Amygdala (tissue), 56 donors: ENCODE measurements around the gene PRR29.
"Not testable (repeated sequence)": the region's sequence is repeated elsewhere in the genome, so short reads cannot be mapped to it uniquely, and the experiment has no call there.

Experiments
- DNase-seq, 56 donors: peaks; one replicate each; lab custom pipeline; 2025; lab: John Stamatoyannopoulos, UW

Gene PRR29

DNA sequence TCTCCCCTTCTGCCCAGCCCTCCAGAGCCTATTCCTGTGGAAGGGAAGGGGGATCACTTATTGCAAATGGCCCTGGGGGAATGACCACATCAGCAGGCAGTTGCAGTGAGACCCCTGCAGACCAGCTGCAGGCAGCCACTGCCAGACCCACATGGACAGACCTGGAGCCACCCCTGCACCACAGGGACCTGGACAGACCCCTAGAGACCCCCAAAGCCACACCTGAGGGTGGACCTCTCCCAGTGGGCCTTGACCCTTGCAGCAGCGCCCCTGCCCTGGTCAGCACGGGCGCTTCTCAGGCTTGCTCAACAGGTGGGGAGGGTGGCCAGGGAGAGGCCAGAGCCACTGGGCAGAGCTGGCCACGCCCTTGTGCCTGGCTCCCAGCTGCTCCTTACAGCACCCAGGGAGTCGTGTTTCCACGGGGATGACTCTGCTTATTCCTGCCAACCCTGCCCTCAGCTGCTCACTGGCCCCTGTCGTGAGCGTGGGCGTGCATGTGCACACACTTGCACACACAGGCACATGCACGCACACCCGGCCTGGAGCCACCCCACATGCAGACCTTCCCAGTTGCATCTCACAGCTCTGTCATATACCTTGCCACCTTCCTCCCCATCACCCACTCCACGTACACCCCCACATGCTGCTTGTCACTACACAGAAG is 24.1 kb upstream of the PRR29 start:
- peak in 1 of 56 donors; percentile 40 for DNase-seq

DNA sequence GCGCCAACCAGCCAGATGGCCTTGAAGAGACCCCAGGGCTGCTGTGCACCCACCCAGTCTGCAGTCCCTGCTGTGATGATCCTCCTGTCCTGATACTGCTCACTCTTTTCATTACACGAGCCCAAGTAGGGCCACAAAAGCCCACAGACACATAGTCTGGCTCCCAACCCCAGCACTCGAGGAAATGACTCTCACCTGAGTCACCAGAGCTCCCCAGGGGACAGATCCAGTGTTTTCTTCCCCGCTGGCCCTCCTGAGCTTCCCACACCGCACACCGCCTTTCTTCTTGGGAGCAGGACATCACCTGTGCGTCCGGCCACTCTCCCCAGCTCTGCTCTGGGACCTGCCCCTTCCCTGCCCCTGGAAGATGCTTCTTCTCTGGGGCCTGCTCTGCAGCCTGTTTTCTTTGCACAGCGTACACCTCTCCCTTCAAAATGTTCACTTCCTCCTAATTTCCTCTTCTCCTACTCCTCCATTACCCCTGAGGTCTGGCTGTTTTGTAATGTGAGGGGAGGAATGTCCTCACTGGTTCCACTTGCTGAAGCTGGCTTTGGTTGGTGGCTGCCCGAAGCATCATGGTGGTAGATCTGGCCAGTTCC is 23.5 kb upstream of the PRR29 start:
- DNase-seq: no peak

DNA sequence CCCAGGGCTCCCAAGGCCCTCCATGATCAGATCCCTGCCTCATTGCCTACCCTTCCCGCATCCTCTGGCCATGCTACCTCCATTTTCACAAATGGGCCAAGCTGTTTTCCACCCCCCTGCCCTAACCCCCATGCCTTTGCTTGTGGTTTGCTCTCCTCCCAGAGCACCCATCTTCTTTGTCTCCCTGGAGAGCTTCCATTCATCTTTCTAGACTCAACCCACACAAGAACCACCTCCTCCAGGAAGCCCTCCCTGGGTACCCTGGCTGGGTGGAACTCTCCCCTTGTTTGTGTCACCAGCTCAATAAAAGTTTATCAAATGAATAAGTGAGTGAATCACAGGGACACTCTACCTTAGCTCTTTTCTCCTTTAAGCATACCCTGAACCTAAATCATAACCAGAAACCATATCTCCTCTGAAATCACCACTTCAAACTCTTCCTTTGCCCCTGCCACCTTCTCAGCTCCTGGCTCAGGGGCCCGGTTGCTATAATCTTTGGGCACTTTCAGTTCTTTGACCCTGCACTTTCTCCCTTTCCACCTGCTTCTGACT is 22.5 kb upstream of the PRR29 start:
- no peak for DNase-seq

DNA sequence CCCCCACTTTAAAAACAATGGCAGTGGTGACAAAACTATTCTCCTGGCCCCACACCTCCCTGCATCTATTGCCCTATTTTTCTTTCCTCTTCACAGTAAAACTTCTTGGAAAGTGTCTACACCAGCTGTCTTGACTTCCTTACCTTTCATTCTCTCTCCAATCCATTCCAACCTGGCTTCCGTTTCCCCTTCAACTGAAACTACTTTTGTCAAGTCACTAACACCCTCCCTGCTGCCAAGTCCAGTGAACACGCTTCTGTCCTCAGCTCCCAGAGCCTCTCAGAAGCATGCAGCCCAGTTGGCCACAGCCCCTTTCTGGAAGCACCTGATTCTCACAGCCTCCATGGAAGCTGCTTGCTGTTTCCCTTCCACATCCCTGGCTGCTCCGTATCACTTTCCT is 21.4 kb upstream of the PRR29 start:
- DNase-seq: no peak

DNA sequence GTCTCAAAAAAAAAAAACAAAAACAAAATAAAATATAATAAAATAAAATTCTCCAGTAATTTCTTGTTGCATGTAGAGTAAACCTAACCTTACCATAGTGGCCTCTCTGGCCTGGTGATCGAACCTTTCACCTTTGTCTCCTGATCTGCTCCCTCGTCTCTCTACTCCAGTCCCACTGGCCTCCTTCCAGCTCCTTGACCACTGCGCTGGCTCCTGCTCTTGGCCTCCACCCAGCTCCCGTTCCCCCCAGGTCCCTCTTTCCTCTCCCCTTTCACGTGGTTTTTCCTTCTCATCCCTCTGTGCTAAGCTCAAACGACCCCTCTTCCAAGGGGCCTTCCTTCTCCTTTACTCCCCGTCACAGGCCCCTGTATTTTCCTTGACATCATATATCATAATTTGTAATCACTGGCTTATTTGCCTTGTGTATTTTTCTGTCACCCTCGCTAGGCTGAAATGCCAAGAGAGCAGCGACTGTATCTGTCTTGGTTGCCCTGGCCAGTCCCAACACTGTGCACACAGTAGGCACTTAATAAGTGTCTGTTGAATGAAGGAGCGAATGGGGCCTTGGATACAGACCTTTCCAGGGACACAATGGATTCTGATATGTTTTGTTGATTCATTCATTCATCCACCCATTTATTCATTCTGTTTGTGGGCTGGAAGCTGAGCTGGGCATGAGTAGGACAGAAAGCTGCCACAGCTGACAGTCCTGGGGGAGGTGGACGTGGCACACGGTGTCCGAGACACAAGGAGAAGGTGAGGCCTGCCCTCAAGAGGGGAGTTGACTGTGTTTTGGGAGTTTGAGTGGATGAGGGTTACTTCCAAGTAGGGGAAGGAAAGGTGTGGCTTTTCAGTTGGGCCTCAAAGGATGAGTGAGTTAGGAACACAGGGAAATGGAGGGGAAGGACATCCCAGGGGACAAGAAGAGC is 19.6 kb upstream of the PRR29 start:
- no peak for DNase-seq

DNA sequence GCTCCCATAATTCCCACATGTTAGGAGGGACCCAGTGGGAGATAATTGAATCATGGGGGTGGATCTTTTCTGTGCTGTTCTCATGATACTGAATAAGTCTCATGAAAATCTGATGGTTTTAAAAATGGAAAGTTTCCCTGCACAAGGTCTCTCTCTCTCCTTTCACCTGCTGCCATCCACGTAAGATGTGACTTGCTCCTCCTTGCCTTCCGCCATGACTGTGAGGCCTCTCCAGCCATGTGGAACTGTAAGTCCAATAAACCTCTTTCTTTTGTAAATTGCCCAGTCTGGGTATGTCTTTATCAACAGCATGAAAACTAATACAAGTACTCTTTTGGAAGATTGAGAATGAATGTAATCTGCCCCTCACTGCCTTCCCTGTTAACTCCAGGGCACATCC is 15.5 kb upstream of the PRR29 start:
- not testable (repeated sequence) for DNase-seq

DNA sequence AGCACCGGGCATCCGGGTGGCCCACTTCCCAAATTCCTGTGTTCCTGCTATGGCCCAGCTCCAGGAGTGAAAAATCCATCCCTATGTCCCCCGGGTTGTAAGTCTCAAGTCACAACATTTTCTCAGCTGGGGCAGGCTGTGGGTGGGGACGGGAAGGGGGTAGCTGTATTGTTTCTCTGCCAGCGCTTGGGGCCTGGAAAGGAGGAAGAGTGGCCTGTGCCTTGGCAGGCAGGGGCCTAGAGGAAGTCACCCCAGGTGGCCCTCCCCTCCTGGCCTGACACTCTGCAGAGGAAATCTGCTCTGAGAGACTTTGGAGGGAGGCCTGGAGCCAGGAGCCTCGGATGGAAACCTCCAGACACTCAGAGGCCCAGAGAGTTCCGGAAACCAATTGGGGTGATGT is 14.8 kb upstream of the PRR29 start:
- no peak for DNase-seq

DNA sequence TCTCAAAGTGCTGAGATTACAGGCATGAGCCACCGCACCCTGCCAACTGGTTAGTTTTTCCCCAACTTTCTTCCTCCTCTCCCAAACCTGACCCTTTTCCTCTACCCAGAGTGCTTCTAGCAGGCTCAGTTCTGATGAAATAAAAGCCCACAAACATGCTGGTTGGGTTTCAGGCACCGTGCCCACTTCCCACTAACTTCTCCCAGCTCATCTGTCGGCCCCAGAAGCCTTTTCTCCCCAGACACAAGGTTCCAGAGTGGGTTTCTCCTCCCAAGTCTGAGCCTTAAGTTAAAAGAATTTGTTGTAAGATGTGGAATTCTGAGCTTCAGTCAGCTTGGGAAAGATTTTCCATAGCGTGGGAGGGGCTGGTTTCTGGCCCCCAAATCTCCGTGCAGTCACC is 13.9 kb upstream of the PRR29 start:
- no peak for DNase-seq

DNA sequence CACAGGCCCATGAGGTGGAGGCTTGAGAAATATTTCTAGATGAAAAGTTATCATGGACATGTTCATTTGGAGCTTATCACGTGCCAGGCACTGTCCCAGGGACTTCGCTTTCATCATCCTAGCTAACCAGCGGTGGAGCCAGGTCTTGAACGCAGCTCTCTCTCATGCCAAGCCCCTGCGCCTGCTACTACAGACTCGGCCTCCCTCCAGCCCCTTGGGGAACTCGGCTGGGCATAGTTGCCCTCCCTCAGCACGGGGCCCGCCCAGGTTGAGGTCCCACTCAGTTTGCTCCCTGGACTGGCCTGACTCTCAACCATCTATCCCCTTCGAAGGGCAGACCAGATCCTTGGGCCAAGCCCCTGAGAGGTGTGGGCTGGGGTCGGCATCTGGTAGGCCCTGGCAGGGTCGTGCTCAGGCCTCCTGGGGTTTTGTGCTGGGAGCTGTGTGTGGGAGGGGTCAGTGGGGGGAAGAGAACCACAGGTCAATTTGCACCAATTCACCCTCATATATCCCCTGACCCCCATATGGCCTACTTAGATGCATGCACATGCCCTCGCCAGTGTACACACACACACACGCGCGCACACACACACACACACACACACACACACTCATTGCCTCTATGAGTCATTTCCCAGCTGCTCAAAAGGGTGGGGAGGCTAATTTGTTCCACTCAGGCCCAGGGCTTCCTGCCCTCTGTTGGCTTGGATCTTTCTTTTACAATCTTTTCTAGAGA is 13.3 kb upstream of the PRR29 start:
- DNase-seq: peak in 1 of 56 donors; percentile 54

DNA sequence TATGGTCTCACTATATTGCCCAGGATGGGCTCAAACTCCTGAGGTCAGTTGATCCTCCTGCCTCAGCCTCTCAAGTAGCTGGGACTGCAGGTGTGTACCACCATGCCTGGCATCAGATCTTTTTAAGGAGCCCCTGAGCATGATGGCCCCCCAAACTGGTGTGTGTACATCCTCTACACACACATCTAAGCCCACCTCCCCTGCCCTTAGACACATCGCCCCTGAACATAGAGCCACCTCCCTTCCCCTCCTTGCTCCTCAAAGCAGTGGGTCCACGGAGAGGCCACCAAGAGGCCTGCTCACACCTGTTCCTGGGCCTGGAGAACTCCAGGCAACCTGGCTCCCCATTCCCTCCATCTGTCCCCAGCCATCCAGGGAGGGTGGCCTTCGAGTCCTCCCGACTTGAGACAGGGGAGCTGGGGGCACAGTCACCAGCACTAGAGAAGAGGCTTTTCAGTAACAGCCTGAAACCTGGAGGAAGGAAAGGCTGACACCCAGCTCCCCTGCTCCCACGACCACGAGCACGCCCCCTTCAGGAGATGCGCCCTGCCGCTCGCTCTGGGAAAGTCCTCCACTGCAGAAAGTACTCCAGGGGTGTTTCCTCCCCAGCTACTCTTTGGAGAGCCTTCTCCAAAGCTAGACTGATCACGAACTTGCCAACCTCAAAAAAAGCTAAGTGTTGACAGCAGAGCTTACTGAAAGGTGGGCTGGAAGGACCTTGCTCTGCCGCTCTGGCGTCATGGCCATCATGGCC is 12.6 kb upstream of the PRR29 start:
- no peak for DNase-seq

DNA sequence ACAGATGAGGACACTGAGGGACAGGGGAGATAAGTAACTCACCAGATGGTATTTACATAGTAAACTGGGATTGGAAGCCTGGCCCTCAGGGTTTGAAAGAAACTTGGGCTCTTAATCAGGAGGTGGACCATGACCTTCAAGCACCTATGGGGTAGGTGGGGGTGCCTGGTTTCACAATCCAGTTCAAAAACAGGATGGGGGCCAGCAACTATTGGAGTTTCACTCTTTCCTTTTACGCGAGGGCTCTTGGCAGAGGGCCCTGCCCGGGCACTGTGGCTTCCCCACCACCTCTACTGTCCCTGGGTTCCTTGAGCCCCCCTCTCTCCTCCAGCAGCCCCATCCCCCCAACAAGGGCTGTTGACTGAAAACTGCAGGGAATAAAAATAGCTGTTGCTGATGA is 11.3 kb upstream of the PRR29 start:
- DNase-seq: no peak

DNA sequence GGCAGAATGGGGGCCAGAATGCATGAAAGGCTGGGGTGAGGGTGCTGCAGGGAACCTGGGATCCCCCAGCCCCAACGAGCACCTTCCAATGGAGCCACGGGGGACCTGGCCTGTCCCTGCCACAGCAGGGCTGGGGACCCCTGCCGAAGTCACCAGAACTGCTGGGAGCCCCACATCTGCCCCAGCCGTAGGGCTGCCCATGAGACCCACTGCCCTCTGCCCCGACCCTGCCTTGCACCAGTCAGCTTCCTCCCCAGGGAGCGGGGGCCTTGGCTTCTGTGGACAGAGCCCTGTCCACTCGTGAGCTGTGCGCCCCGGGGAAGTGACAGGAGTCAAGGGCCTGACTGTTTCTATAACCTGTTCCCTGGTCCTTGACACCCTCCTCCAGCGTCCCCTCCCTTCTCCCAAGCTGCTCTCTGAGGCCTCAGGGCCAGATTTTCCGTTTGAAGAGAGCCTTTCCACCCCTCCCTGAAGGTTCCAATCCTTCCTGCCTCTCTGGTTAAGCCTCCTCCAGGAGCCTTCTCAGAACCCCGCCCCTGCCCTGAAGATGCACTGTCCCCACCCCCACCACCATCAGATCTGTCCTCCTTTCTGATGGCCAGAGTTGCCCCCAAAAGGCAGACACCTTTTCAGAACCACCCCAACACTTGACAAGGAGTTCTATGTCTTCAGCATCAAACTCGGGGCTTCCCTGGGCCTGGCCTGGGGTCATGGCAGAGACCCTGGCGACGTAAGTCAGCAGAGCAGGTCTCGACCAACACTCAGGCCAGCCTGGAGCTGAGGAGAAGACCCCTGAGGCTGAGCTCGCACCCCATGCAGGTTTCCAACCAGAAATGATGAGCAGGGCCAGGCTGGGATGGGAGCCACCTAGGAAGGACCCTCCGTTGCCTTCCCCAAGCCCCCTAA is 10.7 kb upstream of the PRR29 start:
- no peak for DNase-seq

DNA sequence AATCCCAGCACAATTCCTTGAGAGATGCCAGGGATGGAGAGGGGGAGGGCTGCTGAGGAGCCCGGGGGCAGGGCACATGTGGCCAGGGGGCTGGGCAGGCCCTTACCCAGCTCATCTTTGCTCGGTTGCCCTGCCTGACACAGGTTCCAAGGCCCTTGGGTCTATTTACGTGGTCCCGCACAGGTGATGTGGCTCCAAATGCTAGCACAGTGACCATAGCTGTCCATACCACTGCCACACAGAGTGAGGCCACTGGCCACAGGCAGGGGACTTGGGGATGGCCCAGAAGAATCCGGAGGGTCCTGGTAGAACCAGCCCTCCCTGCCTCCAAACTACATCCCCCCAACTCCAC is 10.0 kb upstream of the PRR29 start:
- no peak for DNase-seq

DNA sequence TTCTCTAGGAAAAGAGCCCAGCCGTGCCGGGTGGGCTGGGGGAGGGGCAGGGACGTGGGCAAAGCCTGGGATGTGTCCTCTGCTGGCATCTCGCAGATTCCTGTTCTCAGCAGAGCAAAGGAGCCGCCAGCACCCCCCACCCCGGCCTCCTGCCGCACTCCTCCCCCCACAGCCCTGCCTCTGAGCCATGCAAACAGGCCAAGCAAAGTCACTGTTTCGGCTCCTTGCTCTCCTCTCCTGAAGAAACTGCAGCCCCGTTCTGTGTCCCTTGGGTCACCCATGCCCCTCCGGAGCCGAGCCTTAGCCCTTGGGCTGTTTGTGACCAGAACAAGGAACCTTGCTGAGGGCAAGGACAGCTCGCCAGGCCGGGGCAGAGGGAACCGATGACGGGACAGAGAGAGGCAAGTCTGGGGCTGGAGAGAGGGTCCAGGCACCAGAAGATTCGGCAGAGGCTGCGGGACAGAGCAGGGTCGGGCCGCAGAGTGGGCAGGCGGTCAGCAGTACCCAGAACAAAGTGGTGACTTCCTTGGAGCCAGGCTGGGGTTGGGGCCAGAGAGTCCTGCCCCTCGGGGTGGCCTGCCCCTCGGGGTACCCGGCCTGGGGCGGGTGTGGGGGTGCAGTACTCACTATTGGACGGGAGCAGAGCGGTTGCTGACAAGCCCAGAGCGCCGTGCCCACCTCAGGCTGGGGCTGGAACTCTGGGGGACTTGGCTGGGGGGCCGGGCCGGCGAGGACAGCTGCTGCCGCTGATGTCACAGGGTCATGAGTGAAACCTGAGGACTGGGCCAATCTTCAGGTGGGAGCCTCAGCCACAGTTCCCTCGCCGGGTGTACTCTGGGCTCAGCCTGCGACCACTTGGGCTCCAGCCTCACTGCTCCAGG is 9.2 kb upstream of the PRR29 start:
- DNase-seq: no peak

DNA sequence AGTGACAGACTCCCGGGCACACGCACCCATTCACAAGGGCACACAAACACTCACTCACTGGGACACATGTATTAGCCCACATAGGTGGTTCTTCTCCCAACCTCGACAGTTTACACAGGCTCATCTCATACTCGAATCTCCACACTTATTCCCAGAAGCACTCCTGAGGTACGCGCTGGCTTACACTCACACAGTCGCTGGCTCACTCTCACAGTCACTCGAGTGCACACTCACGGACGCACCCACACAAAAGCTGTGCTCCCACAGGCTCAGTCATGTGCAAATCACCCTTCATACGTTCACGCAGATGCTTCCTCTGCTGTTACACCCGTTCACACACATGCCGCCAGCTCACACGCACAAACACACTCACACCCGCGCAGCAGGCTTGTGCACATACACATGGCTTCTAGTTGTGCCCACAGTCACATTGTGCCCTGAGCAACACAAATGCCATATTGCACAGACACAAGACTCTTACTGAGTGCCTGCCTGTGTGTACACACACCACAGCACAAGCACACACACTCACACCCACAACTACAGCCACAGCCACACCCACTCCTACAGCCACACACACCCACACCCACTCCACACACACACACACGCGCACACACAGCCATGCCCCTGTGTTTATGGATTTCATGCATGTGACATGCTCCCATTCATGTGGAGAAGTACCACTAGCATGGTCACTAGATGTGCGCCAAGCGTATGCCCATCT is 8.4 kb upstream of the PRR29 start:
- DNase-seq: no peak

DNA sequence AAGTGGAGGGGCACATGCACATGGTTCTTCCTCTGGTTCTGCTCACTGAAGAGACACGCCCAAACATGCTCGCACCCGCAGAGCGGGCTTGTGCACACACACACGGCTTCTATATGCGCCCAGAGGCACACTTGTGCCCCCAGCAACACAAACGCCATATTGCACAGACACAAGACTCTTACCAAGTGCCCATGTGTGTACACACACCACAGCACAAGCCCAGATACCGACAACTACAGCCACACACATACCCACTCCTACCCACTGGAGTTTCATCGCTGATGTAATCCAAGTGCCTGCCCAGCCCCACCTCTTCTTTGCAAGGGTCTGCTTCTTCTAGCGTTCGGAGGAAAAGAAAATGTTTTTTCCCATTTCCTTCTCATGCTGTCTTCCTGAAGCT is 6.5 kb upstream of the PRR29 start:
- no peak for DNase-seq

DNA sequence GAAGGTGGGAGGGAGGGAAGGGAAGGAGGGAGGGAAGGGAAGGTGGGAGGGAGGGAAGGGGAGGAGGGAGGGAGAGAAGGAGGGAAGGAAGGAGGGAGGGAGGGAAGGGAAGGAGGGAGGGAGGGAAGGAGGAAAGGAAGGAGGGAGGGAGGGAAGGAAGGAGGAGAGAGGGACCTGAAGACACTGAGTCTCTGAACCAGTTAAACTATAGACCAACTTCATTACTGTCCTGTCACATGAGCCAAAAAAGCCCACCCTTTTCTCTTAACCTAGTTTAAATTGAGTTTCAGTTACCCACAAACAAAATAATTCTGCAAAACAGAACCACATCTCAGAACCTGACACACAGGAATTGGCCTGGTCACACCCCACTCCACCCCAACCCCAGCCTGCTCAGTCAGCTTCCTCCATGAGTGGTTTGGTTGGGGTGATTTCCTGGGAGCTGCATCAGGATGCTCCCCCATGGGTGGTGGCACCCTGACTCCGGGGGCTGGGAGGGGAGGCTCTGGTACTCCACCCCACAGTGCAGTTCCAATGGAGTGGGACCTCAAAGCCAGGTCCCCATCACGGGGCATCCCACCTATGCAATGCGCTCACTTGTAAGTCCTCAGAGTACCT is 4.7 kb upstream of the PRR29 start:
- DNase-seq: no peak
